ENCODE results near the gene CAV1.
A peak's percentile ranks its signal among the peaks of the same experiment; 100 is the strongest.
"Not testable (repeated sequence)": the region's sequence is repeated elsewhere in the genome, so short reads cannot be mapped to it uniquely, and the experiment has no call there.

Gene CAV1

GRCh38 chr7:116587200-116587599 is 62.4 kb downstream of the CAV1 start:
- not testable (repeated sequence) for H3K27me3 ChIP-seq (ENCODE audit: control insufficient read depth in 1 of 2, insufficient read depth in 2 of 2, low read length in 2 of 2); H3K27ac ChIP-seq (ENCODE audit: low read depth, low read length); H3K36me3 ChIP-seq (ENCODE audit: control insufficient read depth in 1 of 2, insufficient read depth in 2 of 2, low read length in 2 of 2); H3K9me3 ChIP-seq (ENCODE audit: control insufficient read depth in 1 of 2, low read length in 2 of 2); H3K9ac ChIP-seq (ENCODE audit: low read depth in 1 of 2, low read length in 2 of 2); H3K4me3 ChIP-seq (ENCODE audit: low read depth in 1 of 2, low read length in 2 of 2)
- peaks cover 20 to 34% of the 10 kb centered on the region in 2 donors for H3K4me1 ChIP-seq (ENCODE audit: control insufficient read depth in 1 of 2, insufficient read depth in 2 of 2, low read length in 2 of 2)

GRCh38 chr7:116588225-116588624 is 63.4 kb downstream of the CAV1 start:
- Histone ChIP-seq H3K9me3 (ENCODE audit: control insufficient read depth in 1 of 2, low read length in 2 of 2) (no peaks in the 10 kb centered on the region), H3K4me1 (ENCODE audit: control insufficient read depth in 1 of 2, insufficient read depth in 2 of 2, low read length in 2 of 2) (peaks cover 30 to 34% of the 10 kb centered on the region in 2 donors), H3K4me3 (ENCODE audit: low read depth in 1 of 2, low read length in 2 of 2) (no peak overlapping the region), H3K36me3 (ENCODE audit: control insufficient read depth in 1 of 2, insufficient read depth in 2 of 2, low read length in 2 of 2) (no peaks in the 10 kb centered on the region), H3K9ac (ENCODE audit: low read depth in 1 of 2, low read length in 2 of 2) (no peak overlapping the region), H3K27ac (ENCODE audit: low read depth, low read length) (no peak overlapping the region), H3K27me3 (ENCODE audit: control insufficient read depth in 1 of 2, insufficient read depth in 2 of 2, low read length in 2 of 2) (no peaks in the 10 kb centered on the region)

DNA sequence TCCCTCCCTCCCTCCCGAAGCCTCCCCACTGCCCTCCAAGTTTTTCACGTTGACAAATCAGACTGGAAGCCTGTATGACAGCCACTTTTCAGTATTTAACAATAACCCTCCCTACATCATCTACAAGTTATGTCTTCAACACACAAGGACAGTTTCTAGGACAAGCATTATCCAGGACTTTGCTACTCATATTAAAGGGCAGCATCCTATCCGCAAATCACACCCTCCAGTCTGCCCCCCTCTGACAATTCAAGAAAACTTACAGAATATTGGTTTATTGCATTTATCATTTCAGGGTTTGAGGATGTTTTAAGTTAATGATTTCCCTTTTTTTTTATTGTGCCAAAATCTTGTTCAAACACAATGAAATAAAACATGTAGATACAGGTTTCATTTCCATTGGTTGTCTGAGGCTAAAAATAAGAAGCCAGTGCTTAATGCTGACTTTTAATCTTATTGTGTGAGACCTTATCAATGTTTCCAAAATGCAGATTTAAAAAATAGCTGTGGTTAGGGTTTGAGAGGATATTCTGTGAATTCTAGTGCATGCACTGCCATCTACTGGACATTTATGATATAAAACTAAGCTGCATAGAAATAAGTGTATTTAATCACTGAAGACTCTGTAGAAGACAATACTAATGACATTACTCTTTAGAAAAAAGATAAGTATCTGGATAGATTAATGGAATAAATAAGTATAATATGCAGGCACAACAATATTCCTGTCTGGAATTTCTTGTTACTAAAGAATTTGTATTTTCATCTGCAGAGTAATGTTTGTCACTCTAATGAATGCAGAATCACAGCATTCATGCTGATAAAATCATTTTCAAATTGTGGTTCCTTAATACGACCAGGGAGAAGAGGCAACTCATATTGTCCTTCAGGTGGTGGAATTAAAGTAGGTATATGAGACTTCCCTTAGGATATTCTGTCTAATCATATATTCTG is 64.1 kb downstream of the CAV1 start:
- H3K9me3 ChIP-seq (ENCODE audit: control insufficient read depth in 1 of 2, low read length in 2 of 2): no peaks in the 10 kb centered on the region
- no peaks in the 10 kb centered on the region for H3K27me3 ChIP-seq (ENCODE audit: control insufficient read depth in 1 of 2, insufficient read depth in 2 of 2, low read length in 2 of 2)
- no peak overlapping the region for H3K9ac ChIP-seq (ENCODE audit: low read depth in 1 of 2, low read length in 2 of 2)
- no peak overlapping the region for H3K27ac ChIP-seq (ENCODE audit: low read depth, low read length)
- H3K36me3 ChIP-seq (ENCODE audit: control insufficient read depth in 1 of 2, insufficient read depth in 2 of 2, low read length in 2 of 2): no peaks in the 10 kb centered on the region
- no peak overlapping the region for H3K4me3 ChIP-seq (ENCODE audit: low read depth in 1 of 2, low read length in 2 of 2)
- peaks cover 28 to 36% of the 10 kb centered on the region in 2 donors for H3K4me1 ChIP-seq (ENCODE audit: control insufficient read depth in 1 of 2, insufficient read depth in 2 of 2, low read length in 2 of 2)

DNA sequence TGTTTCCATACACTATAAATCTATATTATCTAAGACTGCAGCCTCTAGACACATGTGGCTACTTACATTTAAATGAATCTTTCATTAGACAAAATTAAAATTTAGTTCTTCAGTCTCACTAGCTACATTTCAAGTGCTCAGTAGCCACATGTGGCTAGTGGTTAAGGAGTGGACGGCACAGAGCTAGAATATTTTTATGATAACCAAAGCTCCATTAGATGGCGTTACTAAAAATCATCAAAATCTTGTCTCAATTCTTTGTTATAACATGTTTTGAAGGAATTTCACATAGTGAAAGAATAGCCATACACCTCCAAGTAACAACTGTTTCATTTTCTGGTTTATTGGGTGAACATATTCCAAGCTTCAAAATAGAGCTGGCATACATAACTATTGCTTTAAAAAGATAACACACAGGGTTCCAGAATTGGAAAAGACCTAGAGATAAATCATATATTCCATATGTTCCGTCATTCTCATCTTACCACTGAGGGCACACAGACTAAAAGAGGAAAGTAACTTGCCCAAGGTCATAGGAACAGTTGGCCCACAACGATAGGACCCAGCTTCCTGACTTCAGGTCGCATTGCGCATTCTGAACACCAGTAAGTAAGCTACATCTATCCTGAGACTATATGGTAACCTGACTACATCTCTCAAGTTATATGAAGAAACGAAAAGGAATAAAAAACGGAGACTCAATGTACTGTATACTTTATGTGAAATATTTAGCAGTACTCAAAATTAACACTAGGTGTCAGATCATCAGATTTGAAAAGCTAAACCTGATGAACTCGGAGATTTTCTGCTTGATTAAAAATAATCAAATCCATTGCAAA is 66.6 kb downstream of the CAV1 start:
- Histone ChIP-seq H3K27me3 (ENCODE audit: control insufficient read depth in 1 of 2, insufficient read depth in 2 of 2, low read length in 2 of 2) (no peaks in the 10 kb centered on the region), H3K4me3 (ENCODE audit: low read depth in 1 of 2, low read length in 2 of 2) (peak overlapping the region; percentile 36 to 41), H3K9ac (ENCODE audit: low read depth in 1 of 2, low read length in 2 of 2) (no peak overlapping the region), H3K4me1 (ENCODE audit: control insufficient read depth in 1 of 2, insufficient read depth in 2 of 2, low read length in 2 of 2) (peaks cover 15 to 23% of the 10 kb centered on the region in 2 donors), H3K9me3 (ENCODE audit: control insufficient read depth in 1 of 2, low read length in 2 of 2) (no peaks in the 10 kb centered on the region), H3K36me3 (ENCODE audit: control insufficient read depth in 1 of 2, insufficient read depth in 2 of 2, low read length in 2 of 2) (no peaks in the 10 kb centered on the region), H3K27ac (ENCODE audit: low read depth, low read length) (no peak overlapping the region)

GRCh38 chr7:116592041-116592355 is 67.2 kb downstream of the CAV1 start:
- no peaks in the 10 kb centered on the region for H3K9me3 ChIP-seq (ENCODE audit: control insufficient read depth in 1 of 2, low read length in 2 of 2)
- no peak overlapping the region for H3K27ac ChIP-seq (ENCODE audit: low read depth, low read length)
- peak overlapping the region in 1 of 2 donors; percentile 6 for H3K9ac ChIP-seq (ENCODE audit: low read depth in 1 of 2, low read length in 2 of 2)
- H3K4me1 ChIP-seq (ENCODE audit: control insufficient read depth in 1 of 2, insufficient read depth in 2 of 2, low read length in 2 of 2): peaks cover 15 to 23% of the 10 kb centered on the region in 2 donors
- no peaks in the 10 kb centered on the region for H3K36me3 ChIP-seq (ENCODE audit: control insufficient read depth in 1 of 2, insufficient read depth in 2 of 2, low read length in 2 of 2)
- H3K27me3 ChIP-seq (ENCODE audit: control insufficient read depth in 1 of 2, insufficient read depth in 2 of 2, low read length in 2 of 2): no peaks in the 10 kb centered on the region
- H3K4me3 ChIP-seq (ENCODE audit: low read depth in 1 of 2, low read length in 2 of 2): peak overlapping the region; percentile 41 to 42

DNA sequence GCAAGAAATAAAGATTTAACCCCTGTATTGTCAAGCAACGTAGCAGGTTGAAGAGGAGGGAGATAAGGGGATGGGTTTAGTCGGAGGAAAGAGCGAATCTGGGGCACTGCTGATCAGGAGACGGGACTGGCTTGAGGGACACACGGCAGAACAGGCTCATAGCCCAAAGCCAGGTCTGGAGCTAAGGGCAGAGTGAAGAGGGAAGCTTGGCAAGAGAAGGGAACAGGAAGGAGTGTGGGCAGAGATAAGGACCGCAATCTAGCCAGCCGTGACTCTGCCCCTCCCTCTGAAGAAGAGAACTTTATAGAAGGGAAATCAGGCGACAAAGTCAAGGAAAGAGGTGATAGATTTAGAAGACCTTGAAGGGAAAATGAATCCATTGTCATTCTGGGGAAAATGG is 67.6 kb downstream of the CAV1 start:
- Histone ChIP-seq H3K36me3 (ENCODE audit: control insufficient read depth in 1 of 2, insufficient read depth in 2 of 2, low read length in 2 of 2) (no peaks in the 10 kb centered on the region), H3K27me3 (ENCODE audit: control insufficient read depth in 1 of 2, insufficient read depth in 2 of 2, low read length in 2 of 2) (no peaks in the 10 kb centered on the region), H3K9me3 (ENCODE audit: control insufficient read depth in 1 of 2, low read length in 2 of 2) (no peaks in the 10 kb centered on the region), H3K4me1 (ENCODE audit: control insufficient read depth in 1 of 2, insufficient read depth in 2 of 2, low read length in 2 of 2) (peaks cover 15 to 23% of the 10 kb centered on the region in 2 donors), H3K4me3 (ENCODE audit: low read depth in 1 of 2, low read length in 2 of 2) (peak overlapping the region; percentile 41 to 42), H3K27ac (ENCODE audit: low read depth, low read length) (no peak overlapping the region), H3K9ac (ENCODE audit: low read depth in 1 of 2, low read length in 2 of 2) (peak overlapping the region in 1 of 2 donors; percentile 6)

DNA sequence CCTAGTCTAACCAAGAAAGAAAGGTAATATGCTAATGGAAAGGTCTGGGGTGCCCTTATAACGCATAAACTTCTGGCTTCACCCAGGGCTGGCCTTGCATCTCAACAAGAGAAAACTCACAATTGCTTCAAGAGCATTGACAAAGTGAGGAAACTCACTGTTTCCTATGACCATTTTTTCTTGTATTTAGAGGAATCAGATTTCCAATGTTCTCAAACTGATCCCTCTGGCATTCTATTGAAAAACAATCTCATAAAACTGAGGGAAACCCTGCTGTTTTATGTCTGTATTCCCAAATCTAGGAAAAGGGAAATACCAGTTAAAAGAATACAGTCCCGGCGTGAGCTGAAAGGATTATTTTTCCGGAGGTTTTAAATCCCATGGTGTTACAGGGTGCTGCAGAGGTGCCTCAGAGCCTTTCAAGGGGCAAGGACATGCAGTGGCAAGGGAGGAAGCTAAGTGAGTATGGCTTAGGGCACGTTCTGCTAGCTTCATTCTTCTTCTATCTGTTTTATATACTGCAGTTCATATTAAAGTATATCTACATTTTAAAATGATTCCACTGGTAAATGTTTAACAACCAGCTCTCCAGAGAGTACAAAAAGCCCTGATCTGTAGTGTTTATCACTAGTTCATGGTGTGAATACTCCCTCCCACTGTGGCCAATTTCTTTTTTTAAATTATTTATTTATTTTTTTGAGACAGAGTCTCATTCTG is 68.7 kb downstream of the CAV1 start:
- H3K4me1 ChIP-seq (ENCODE audit: control insufficient read depth in 1 of 2, insufficient read depth in 2 of 2, low read length in 2 of 2): peaks cover 10 to 17% of the 10 kb centered on the region in 2 donors
- H3K36me3 ChIP-seq (ENCODE audit: control insufficient read depth in 1 of 2, insufficient read depth in 2 of 2, low read length in 2 of 2): no peaks in the 10 kb centered on the region
- H3K27me3 ChIP-seq (ENCODE audit: control insufficient read depth in 1 of 2, insufficient read depth in 2 of 2, low read length in 2 of 2): no peaks in the 10 kb centered on the region
- no peak overlapping the region for H3K4me3 ChIP-seq (ENCODE audit: low read depth in 1 of 2, low read length in 2 of 2)
- H3K9me3 ChIP-seq (ENCODE audit: control insufficient read depth in 1 of 2, low read length in 2 of 2): no peaks in the 10 kb centered on the region
- H3K9ac ChIP-seq (ENCODE audit: low read depth in 1 of 2, low read length in 2 of 2): no peak overlapping the region
- no peak overlapping the region for H3K27ac ChIP-seq (ENCODE audit: low read depth, low read length)

GRCh38 chr7:116595063-116595462 is 70.2 kb downstream of the CAV1 start:
- Histone ChIP-seq H3K9ac (ENCODE audit: low read depth in 1 of 2, low read length in 2 of 2) (no peak overlapping the region), H3K27me3 (ENCODE audit: control insufficient read depth in 1 of 2, insufficient read depth in 2 of 2, low read length in 2 of 2) (no peaks in the 10 kb centered on the region), H3K4me1 (ENCODE audit: control insufficient read depth in 1 of 2, insufficient read depth in 2 of 2, low read length in 2 of 2) (peaks cover 10 to 17% of the 10 kb centered on the region in 2 donors), H3K36me3 (ENCODE audit: control insufficient read depth in 1 of 2, insufficient read depth in 2 of 2, low read length in 2 of 2) (no peaks in the 10 kb centered on the region), H3K4me3 (ENCODE audit: low read depth in 1 of 2, low read length in 2 of 2) (no peak overlapping the region), H3K9me3 (ENCODE audit: control insufficient read depth in 1 of 2, low read length in 2 of 2) (no peaks in the 10 kb centered on the region), H3K27ac (ENCODE audit: low read depth, low read length) (no peak overlapping the region)

DNA sequence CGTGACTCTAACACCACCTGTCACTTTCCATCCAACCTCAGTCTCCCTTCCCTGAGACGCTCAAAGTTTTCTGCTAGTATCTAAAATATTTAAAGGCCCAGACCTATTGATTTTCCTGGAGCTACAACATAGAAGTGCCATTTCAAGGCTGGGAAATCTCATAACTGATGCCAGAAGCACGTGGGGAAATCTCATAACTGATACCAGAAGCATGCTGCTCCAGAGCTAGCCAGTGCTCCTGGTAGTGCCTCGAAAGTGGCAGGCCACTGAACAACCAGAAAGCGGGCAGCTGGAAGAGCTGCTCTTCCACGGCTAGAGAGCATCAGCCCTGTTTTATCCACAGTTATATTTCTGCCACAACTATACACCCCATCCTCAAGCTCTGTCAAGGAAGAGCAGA is 72.5 kb downstream of the CAV1 start:
- no peak overlapping the region for H3K27ac ChIP-seq (ENCODE audit: low read depth, low read length)
- H3K36me3 ChIP-seq (ENCODE audit: control insufficient read depth in 1 of 2, insufficient read depth in 2 of 2, low read length in 2 of 2): no peaks in the 10 kb centered on the region

More for the DNA sequence above, 72.5 kb downstream of the CAV1 start:
- Histone ChIP-seq H3K27me3 (ENCODE audit: control insufficient read depth in 1 of 2, insufficient read depth in 2 of 2, low read length in 2 of 2) (no peaks in the 10 kb centered on the region), H3K4me1 (ENCODE audit: control insufficient read depth in 1 of 2, insufficient read depth in 2 of 2, low read length in 2 of 2) (peaks cover 7 to 14% of the 10 kb centered on the region in 2 donors), H3K4me3 (ENCODE audit: low read depth in 1 of 2, low read length in 2 of 2) (no peak overlapping the region), H3K9ac (ENCODE audit: low read depth in 1 of 2, low read length in 2 of 2) (no peak overlapping the region), H3K9me3 (ENCODE audit: control insufficient read depth in 1 of 2, low read length in 2 of 2) (no peaks in the 10 kb centered on the region)
